ENCODE results near the gene SMOC1. TPM values are rescaled to one million over a fixed set of nuclear protein-coding genes. Genes with fewer than 3 reads are reported as not detected.

The SMOC1 gene
- total and polyA plus RNA-seq, 2 of the 8 experiments (the other 6 are each of a cell fraction or from before 2014, with no cell fraction given): 1.6 to 2.4 TPM

- no peak overlapping the region for H4K8ac ChIP-seq (ENCODE audit: extremely low read depth, insufficient read depth, low read length)
- H3K9me3 ChIP-seq (ENCODE audit: insufficient read depth in 2 of 2, low read depth in 1 of 2, low read length in 1 of 2): no peaks in the 10 kb centered on the region
- peaks cover 6% of the 10 kb centered on the region for H3K23me2 ChIP-seq (ENCODE audit: low read depth, low read length)
- H4K91ac ChIP-seq (replicated peaks; ENCODE audit: insufficient read length, low read length): peak overlapping the region; percentile 32
- no peaks in the 10 kb centered on the region for H3K79me2 ChIP-seq (ENCODE audit: control insufficient read depth in 1 of 2, insufficient read depth in 2 of 2, low read length in 2 of 2)
- H3K4me3 ChIP-seq (ENCODE audit: extremely low read depth in 1 of 4, insufficient read depth in 2 of 4, low read depth in 3 of 4, low read length in 4 of 4): no peak overlapping the region
- H3K4ac ChIP-seq (replicated peaks; ENCODE audit: insufficient read length, low read depth, low read length): no peak overlapping the region
- H2BK15ac ChIP-seq (ENCODE audit: low read length): no peak overlapping the region
- no peak overlapping the region for H3K14ac ChIP-seq (ENCODE audit: insufficient read length)
- POLR2A ChIA-PET (ENCODE audit: partially characterized antibody): no interaction called here
- peak overlapping the region; percentile 91 for H3K56ac ChIP-seq (replicated peaks; ENCODE audit: insufficient read length, low read depth, low read length)
- H2AFZ ChIP-seq (ENCODE audit: low read length): no peak overlapping the region
- H3K9ac ChIP-seq (replicated peaks in 1 of 4; ENCODE audit: extremely low read depth in 1 of 4, low read depth in 3 of 4, low read length in 3 of 4): no peak overlapping the region; a peak in 1 of 7 replicates
- DNase-seq (ENCODE audit: low read depth in 1 of 2, low spot score in 2 of 2) (no peak), FAIRE-seq (no peak)
- H2BK12ac ChIP-seq (ENCODE audit: low read depth, low read length): no peak overlapping the region
- no peak overlapping the region for H4K5ac ChIP-seq (ENCODE audit: insufficient read length, low read depth, low read length)
- H3K27me3 ChIP-seq (replicated peaks in 1 of 4; ENCODE audit: control insufficient read depth in 3 of 4, extremely low read depth in 1 of 4, insufficient read depth in 3 of 4, low read length in 3 of 4): no peaks in the 10 kb centered on the region
- no peak overlapping the region for H3K18ac ChIP-seq (ENCODE audit: extremely low read depth, low read length)
- H3K79me1 ChIP-seq (ENCODE audit: low read depth, low read length): no peaks in the 10 kb centered on the region; the same call in 1 of the 2 replicates
- no peak overlapping the region for H2BK120ac ChIP-seq (replicated peaks; ENCODE audit: low read depth, low read length)
- no peaks in the 10 kb centered on the region for H3K36me3 ChIP-seq (ENCODE audit: control insufficient read depth in 2 of 4, insufficient read depth in 4 of 4, low read length in 3 of 4)
- WGBS, 2 experiments (ENCODE audit: extremely low coverage in 1 of 2, insufficient coverage in 1 of 2, insufficient read length in 1 of 2, insufficient replicate concordance in 2 of 2, low coverage in 1 of 2, low lambda C conversion rate in 2 of 2, missing lambda C conversion rate in 1 of 2): 84% methylated on average over 3 of the region's 3 CpGs; no CpG with 5 or more reads in 1 of the 2 experiments
- no peak overlapping the region for H2AK5ac ChIP-seq (ENCODE audit: low read depth, low read length)
- H3K23ac ChIP-seq (ENCODE audit: insufficient read length): no peak overlapping the region
- H2BK20ac ChIP-seq (ENCODE audit: low read length): no peak overlapping the region
- H3K4me2 ChIP-seq (ENCODE audit: insufficient read depth in 1 of 2, low read depth in 2 of 2, low read length in 2 of 2): no peak overlapping the region
- H4K20me1 ChIP-seq (replicated peaks in 1 of 2; ENCODE audit: control insufficient read depth in 1 of 2, insufficient read depth in 2 of 2, low read length in 2 of 2): peaks cover 0 to 4% of the 10 kb centered on the region in 2 experiments
- peaks cover 2 to 13% (median 8%) of the 10 kb centered on the region in 4 experiments for H3K4me1 ChIP-seq (replicated peaks in 1 of 4; ENCODE audit: control insufficient read depth in 3 of 4, insufficient read depth in 4 of 4, low read length in 3 of 4)
- CTCF ChIA-PET (ENCODE audit: partially characterized antibody): interaction anchor here (0.9 kb wide), 1 partner anchor 38 kb away, joined by 3 read pairs; no protein-coding TSS in a partner anchor
- H2BK5ac ChIP-seq (ENCODE audit: low read depth, low read length): no peak overlapping the region
- no peak overlapping the region for H3K27ac ChIP-seq (ENCODE audit: low read depth, low read length)
- TF ChIP-seq RXRA (IDR thresholded peaks at IDR 0.05; ENCODE audit: insufficient read depth, low read depth, low read length) (no peak), CREB1 (IDR thresholded peaks at IDR 0.05) (no peak), TCF12 (IDR thresholded peaks at IDR 0.05; ENCODE audit: low read depth, low read length) (no peak), BRCA1 (IDR thresholded peaks at IDR 0.05; ENCODE audit: low read depth, low read length) (no peak), TBP (IDR thresholded peaks at IDR 0.05; ENCODE audit: low read depth, low read length) (no peak), EP300 (IDR thresholded peaks at IDR 0.05; ENCODE audit: borderline replicate concordance in 1 of 2, low read depth in 2 of 2, low read length in 2 of 2) (no peak)
These were observed 39.6 kb upstream of the SMOC1 start for GRCh38 chr14:69839661-69840060.

All from H1 (cell line).